ENCODE measurements around the gene S100A7. TPM values are rescaled to one million over a fixed set of nuclear protein-coding genes. Genes with fewer than 3 reads are reported as not detected.

The S100A7 gene
- total RNA-seq = not detected
- long read RNA-seq, donor 1 = 0 reads
- long read RNA-seq, donor 2 = 0 reads

- intact Hi-C loops (cut with DNase I) = no loop called here
- no peak for DNase-seq (ENCODE audit: low spot score)
Measured at GRCh38 chr1:153460551-153460950, at the start of gene S100A7. Gene S100A7, minus strand, starts transcription at chr1:153460651. Its CDS starts 1,638 bp downstream, at chr1:153459013.

GRCh38 chr1:153509729-153510354, 49.4 kb upstream of the S100A7 start:
- no peak for DNase-seq (ENCODE audit: low spot score)
- intact Hi-C loops (cut with DNase I) = loop anchor here (2.0 to 10.0 kb wide), 4 partner anchors 55 to 245 kb away; partner anchors contain the start of gene S100A2 (in 1 of the 2)

- no peak for DNase-seq (ENCODE audit: low spot score)
- intact Hi-C loops (cut with DNase I) = no loop called here
Measured at GRCh38 chr1:153509036-153509435, 48.6 kb upstream of the S100A7 start.

GRCh38 chr1:153507926-153508583, 47.6 kb upstream of the S100A7 start:
- DNase-seq (ENCODE audit: low spot score) = no peak
- intact Hi-C loops (cut with DNase I) = no loop called here

- peak; percentile 94 for DNase-seq (ENCODE audit: low spot score)
- intact Hi-C loops (cut with DNase I) = no loop called here
Measured at GRCh38 chr1:153506831-153507413, 46.5 kb upstream of the S100A7 start.

- intact Hi-C loops (cut with DNase I) = no loop called here
- DNase-seq (ENCODE audit: low spot score) = no peak
Measured at GRCh38 chr1:153506386-153506785, 45.9 kb upstream of the S100A7 start.

GRCh38 chr1:153505576-153505975, 45.1 kb upstream of the S100A7 start:
- intact Hi-C loops (cut with DNase I) = no loop called here
- DNase-seq (ENCODE audit: low spot score) = no peak

- intact Hi-C loops (cut with DNase I) = no loop called here
- no peak for DNase-seq (ENCODE audit: low spot score)
Measured at GRCh38 chr1:153503766-153504165, 43.3 kb upstream of the S100A7 start.

- intact Hi-C loops (cut with DNase I) = loop anchor here in 1 of 2 donors (5.0 kb wide), 1 partner anchor 146 kb away; no protein-coding TSS in a partner anchor
- DNase-seq (ENCODE audit: low spot score) = no peak
Measured at GRCh38 chr1:153498746-153499145, 38.3 kb upstream of the S100A7 start.

- intact Hi-C loops (cut with DNase I) = loop anchor here in 1 of 2 donors (5.0 kb wide), 1 partner anchor 143 kb away; no protein-coding TSS in a partner anchor
- DNase-seq (ENCODE audit: low spot score) = no peak
Measured at GRCh38 chr1:153495536-153495935, 35.1 kb upstream of the S100A7 start.

- peak; percentile 93 for DNase-seq (ENCODE audit: low spot score)
Measured at GRCh38 chr1:153494976-153495535, 34.6 kb upstream of the S100A7 start.

GRCh38 chr1:153493343-153493960, 33.0 kb upstream of the S100A7 start:
- intact Hi-C loops (cut with DNase I) = loop anchor here in 1 of 2 donors (5.0 kb wide), 1 partner anchor 141 kb away; no protein-coding TSS in a partner anchor
- no peak for DNase-seq (ENCODE audit: low spot score)

More at GRCh38 chr1:153494976-153495535, 34.6 kb upstream of the S100A7 start:
- intact Hi-C loops (cut with DNase I) = loop anchor here (5.0 kb wide), 1 partner anchor 143 kb away; no protein-coding TSS in a partner anchor

GRCh38 chr1:153490272-153491051, 30.0 kb upstream of the S100A7 start:
- DNase-seq (ENCODE audit: low spot score) = peak; percentile 87

GRCh38 chr1:153488731-153489130, 28.3 kb upstream of the S100A7 start:
- intact Hi-C loops (cut with DNase I) = no loop called here
- no peak for DNase-seq (ENCODE audit: low spot score)

More at GRCh38 chr1:153490272-153491051, 30.0 kb upstream of the S100A7 start:
- intact Hi-C loops (cut with DNase I) = loop anchor here in 1 of 2 donors (5.0 kb wide), 1 partner anchor 138 kb away; no protein-coding TSS in a partner anchor

GRCh38 chr1:153487707-153488106, 27.3 kb upstream of the S100A7 start:
- DNase-seq (ENCODE audit: low spot score) = no peak
- intact Hi-C loops (cut with DNase I) = no loop called here

- no peak for DNase-seq (ENCODE audit: low spot score)
- intact Hi-C loops (cut with DNase I) = no loop called here
Measured at GRCh38 chr1:153485863-153486262, 25.4 kb upstream of the S100A7 start.

GRCh38 chr1:153483776-153484175, 23.3 kb upstream of the S100A7 start:
- intact Hi-C loops (cut with DNase I) = no loop called here
- no peak for DNase-seq (ENCODE audit: low spot score)

- no peak for DNase-seq (ENCODE audit: low spot score)
- intact Hi-C loops (cut with DNase I) = no loop called here
Measured at GRCh38 chr1:153481124-153481523, 20.7 kb upstream of the S100A7 start.

Data from posterior vena cava (tissue), 2 donors.